DMS114 treated with DMSO at 0.1 percent for 48 hours (cell line): ENCODE results near the gene GID4.
"Not testable (repeated sequence)": the region's sequence is repeated elsewhere in the genome, so short reads cannot be mapped to it uniquely, and the experiment has no call there.

Experiments used
- DNase-seq: peaks from one replicate; lab custom pipeline; 2025; ENCODE audit not compliant: unreplicated experiment; lab: John Stamatoyannopoulos, UW

GID4 gene

GRCh38 chr17:18038861-18039534 is at the start of gene GID4, which contains the start of gene ATPAF2:
Gene GID4, plus strand, starts transcription at chr17:18039408. Its CDS starts 57 bp downstream, at chr17:18039465.
Gene ATPAF2, minus strand, starts transcription at chr17:18039168. Its CDS starts 155 bp downstream, at chr17:18039013.
- peak; percentile 65 for DNase-seq

DNA sequence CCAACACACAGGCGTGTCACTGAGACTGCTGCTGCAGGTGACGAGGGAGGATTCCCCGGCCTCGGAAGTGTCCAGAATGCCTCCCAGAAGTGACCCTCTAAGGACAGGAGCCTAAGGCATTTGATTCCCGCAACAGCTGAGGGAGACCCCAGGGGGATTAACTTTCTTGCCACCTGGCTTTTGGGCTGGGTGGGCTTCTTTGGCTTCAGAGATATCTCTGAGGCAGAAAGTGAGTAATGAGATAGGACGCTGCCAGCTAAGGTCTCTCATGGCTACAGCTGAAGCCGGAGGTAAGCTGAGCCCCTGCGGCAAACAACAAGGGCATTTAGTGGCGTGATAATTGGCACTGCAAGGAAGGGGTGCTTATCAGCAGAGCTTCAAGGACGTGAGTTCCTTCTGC is 49.6 kb upstream of the GID4 start:
- no peak for DNase-seq

DNA sequence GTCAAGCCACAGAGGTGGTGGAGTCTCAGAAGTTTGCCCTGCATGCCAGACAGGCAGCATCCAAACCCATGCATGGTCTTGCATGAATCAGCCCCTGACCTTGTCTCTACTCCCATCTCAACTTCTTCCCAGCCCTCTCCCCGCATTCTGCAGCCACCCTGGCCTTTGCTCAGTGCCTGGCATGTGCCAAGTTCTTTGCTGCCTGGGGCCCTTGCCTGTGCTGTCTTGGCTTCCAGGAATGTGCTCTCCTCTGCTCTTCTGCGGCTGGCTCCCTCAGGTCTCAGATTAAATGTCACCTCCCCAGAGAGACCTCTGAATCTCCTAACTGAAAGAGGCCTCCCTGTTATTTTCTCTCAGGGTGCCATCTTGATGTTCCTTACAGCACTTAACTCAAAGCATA is 48.9 kb upstream of the GID4 start:
- DNase-seq = no peak

DNA sequence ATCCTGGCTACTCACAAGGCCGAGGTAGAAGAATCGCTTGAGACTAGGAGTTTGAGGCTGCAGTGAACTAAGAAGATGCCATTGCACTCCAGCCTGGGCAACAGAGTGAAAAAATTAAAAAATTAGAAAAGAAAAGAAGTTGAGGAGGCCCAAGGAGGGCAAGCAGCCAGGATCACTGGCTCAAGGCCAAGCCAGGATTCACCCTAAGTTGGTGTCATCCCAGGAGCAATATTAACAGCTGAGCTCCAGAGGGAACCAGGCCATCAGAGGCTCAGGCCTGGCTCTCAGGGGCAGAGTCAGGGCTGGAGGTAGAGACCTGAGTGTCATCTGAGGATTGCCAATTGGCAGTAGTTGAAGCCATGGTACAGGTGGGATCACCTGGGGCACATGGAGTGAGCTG is 45.8 kb upstream of the GID4 start:
- no peak for DNase-seq

- no peak for DNase-seq
Observed at GRCh38 chr17:17993852-17994251, 45.4 kb upstream of the GID4 start.

DNA sequence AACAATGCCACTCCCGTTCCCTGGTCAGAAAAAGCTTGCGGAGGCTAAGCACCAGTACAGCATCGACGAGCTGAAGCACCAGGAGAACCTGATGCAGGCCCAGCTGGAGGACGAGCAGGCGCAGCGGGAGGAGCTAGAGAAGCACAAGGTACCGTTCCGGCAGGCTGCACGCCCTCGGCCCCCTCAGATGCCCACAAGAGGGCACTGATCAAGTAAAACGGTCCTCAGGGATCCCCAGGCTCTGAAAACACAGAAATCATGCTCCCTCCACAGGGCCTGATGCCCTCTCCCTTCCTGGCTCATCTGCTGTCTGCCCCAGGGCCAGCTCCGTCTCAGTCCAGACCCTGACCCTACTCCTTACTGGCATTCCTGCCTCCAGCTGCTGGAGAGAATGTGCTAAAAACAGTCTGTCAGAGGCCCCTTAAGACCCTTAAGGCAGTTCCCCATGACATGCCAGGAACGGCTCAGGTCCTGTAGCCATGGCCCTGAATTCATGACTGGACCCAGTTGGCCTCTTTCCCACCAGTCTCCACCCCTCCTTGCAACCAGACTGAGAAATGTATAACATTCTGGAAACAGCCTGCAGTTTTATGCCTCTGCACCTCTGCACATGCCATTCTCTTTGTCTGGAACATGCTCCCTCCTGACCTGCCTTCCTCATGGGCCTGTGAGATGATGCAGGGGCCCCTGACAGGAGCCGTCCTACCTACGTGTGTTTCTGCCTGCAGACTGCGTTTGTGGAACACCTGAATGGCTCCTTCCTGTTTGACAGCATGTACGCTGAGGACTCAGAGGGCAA is 44.7 kb upstream of the GID4 start:
- DNase-seq = no peak

DNA sequence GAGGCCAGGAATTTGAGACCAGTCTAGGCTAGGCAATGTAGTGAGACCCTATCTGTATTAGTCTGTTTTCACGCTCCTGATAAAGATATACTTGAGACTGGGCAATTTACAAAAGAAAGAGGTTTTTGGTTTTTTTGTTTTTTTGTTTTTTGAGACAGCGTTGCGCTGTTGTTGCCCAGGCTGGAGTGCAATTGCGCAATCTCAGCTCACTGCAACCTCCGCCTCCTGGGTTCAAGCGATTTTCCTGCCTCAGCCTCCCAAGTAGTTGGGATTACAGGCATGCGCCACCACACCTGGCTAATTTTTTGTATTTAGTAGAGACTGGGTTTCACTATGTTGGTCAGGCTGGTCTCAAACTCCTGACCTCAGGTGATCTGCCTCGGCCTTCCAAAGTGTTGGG is 43.3 kb upstream of the GID4 start:
- not testable (repeated sequence) for DNase-seq

DNA sequence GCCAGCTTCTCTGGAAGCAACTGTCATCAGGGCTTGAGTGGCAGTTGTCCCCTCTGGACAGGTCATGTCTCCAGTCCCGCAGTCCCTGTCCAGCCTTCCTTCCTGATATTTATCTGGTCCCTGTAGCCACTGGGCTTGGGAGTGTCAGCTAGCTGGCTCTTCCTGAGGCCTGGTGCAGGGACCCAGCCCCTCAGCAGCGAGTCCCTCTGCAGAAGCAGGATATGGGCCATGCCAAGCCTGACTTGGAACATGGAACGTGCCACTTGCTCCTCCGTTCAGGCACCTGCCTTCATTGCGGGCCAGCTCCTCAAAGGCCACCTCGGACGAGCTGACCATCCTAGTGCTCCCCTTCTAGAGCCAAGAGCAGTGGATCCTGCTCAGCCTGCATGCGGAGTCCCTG is 40.3 kb upstream of the GID4 start:
- DNase-seq = no peak

DNA sequence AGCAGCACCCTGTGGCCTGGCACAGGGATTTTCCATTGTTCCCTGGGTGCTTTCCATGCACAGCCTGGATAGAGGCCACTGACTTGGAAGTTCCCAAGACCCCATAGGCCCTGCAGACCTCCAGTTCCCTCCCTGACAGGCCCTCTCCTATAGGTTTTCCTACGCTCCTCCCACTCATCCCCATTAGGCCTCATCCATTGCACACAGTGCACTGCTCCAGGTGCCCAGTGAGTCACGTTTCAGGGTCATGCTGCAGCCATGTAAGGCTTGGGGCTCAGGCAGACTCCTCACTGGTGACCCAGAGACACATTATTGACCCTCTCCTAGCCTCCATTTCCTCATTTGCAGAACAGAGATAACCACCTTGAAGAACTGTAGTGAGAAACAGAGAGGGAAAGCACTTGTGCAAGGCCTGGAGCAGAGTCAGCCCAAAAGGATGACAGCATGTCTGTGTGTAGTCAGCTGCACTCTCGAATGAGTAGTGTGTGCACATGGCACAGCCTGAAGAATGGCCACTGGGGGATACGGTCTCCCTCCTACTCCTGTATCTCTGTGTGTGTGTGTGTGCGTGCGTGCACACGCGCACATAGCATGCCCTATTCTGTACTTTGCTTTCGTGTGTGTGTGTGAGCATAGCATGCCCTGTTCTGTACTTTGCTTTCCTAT is 39.7 kb upstream of the GID4 start:
- no peak for DNase-seq

GRCh38 chr17:18000030-18000408 is 39.2 kb upstream of the GID4 start:
- DNase-seq = no peak

- DNase-seq = no peak
Observed at GRCh38 chr17:18002171-18002570, 37.0 kb upstream of the GID4 start.

DNA sequence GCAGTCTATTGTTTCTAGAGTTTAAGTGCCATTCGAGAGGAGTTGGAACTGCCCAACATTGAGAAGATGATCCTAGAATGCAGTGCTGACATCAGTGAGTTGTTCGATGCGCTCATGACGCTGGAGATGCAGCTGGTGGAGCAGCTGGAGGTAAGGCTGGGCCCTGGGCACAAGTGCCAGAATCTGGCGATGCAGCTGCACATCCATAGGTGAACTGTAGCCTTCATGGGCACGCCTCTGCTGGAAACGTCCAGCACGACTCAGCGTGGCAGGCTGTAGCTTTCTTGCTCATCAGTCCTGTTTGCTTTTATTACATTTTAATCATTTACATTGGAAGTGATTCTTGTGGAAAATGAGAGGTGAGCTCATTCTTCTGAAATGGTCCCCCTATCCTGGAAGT is 34.9 kb upstream of the GID4 start:
- DNase-seq = no peak

- no peak for DNase-seq
Observed at GRCh38 chr17:18004884-18005305, 34.3 kb upstream of the GID4 start.

DNA sequence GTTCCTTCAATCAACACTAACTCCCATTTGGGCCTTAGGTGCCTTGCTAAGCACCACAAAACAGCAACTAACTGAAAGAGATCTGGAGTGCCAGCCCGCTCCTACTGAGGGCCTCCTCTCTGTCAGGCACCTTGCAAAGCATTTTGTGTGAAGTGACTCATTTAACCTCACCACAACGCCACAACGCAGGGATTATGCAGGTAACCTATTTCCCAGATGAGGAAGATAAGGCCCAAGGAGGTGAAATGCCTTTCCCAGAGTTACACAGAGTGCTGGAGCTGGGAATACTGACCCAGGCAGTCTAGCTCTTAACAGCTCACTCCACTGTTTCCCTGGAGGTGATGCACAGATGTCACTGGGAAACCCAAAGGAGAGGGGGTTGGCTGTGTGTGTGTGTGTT is 33.7 kb upstream of the GID4 start:
- DNase-seq = no peak

DNA sequence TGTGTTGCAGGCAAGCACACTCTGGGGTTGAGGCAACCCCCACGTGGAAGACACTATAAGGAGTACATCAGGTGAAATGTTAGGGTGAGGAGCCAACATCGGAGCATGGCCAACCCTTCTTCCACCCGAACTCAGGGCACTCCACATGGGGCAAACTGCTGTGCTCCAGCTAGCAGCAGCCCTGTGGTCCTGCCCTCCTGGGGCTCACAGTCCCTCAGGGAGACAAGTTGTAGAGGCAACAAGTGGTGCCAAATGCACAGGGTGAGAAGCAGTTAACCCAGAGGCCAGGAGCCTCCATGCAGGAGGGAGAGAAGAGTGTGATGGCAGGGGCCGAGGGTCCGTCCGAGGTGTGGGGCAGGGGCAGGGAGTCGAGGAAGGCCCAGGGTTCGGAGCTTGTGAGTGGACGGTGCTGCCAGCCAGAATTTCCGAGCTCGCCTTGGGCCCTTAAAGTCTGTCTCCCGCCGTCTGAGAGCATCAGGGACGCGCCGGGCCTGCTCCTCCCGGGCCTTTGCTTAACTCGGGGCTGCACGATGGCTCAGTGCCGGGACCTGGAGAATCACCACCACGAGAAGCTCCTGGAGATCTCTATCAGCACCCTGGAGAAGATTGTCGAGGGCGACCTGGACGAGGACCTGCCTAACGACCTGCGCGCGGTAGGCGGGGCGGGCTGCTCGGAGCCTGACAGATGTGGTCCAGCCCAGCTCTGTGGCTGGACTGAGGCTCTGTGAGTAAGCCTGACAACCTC is 32.5 kb upstream of the GID4 start:
- no peak for DNase-seq

DNA sequence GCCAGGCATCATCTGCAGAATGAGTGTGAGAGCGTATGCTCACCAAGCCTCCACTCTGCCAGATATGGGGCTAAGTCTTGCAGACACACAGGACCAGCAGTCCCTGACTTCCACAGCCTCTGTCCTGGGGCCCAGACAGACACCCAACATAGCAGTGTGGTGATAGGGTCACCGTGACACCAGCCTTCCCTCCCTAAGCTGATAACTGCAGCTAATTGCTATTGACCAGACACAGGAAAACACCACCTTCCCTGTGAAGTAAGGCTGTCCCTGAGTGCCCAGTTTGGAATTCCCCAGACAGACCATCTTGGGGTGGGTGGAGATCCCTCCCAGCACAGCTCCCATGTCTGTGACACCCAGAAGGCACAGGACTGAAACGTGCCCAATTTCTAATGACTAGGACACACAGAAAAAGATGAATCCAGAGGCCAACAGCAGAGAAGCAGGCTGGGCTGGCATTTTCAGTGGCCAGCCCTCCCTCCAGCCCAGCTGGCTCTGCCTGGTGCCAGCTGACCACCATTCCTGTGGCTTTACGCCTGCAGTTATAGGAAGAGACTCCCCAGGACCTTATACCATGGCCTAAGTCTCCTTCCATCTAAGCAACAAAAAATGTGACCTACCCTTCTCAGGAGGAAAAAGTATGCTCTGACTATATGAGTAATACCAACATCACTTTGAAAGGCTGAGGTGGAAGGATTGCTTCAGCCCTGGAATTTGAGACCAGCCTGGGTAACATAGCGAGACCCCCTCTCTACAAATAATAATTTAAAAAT is 30.5 kb upstream of the GID4 start:
- DNase-seq = no peak

DNA sequence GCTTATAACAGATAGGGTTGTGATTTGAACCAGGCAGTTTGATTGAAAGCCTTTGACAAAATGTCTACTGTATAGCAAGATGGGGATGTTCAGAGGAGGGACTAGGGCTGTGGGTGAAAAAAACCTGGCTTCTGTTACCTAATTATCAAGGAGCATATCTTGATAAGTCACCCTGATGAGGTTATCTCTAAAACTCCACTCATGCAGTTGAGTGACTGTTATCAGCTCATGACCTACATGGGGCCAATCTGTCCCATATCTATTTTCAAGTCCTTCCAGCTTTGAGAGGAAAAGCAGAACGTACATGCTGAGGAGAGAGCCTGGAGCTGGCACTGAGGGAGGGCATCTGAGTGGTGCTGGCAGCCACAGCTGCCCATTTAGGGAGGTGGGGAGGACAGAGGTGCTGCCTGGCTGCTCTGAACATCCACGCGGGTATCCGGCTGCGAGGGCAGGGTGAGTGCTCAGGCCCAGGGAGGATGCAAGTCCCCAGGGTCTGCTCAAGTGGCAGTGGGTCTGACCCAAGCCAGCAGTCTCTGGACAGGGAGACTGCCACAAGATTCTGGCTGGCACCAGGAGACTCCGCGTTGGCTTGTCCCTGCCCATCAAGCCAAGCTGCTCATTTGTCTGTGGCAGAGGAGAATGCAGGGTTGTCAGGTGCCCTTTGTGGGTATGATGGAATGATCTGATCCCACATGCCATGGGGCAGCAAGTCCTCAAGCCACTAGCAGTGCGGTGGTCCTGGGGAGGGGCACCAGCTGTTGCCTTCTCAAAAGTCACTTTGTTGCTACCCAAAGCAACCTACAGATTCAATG is 29.4 kb upstream of the GID4 start:
- no peak for DNase-seq

DNA sequence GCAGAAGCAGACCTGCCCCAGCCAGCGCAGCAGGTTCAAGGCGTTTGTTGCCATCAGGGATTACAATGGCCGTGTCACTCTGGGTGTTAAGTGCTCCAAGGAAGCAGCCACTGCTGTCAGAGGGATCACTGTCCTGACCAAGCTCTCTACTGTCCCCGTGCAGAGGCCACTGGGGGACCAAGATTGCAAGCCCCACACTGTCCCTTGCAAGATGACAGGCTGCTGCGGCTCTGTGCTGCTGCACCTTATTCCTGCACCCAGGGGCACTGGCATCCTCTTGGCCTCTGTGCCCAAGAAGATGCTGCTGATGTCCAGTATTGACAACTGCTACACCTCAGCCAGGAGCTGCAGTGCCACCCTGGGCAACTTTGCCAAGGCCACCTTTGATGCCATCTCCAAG is 27.9 kb upstream of the GID4 start:
- DNase-seq = no peak

DNA sequence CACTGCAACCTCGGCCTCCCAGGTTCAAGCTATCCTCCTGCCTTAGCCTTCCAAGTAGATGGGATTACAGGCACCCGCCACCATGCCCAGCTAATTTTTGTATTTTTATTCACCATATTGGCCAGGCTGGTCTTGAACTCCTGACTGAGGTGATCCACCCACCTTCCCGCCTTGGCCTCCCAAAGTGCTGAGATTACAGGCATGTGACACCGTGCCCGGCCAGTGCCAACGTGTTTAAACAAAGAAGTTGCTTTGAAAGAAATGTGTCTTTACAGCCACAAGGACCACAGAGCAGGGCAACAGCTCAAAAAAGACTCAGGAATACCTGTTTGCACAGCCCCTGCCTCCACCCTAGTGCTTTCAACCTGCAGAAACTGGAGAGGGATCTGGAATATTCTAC is 25.2 kb upstream of the GID4 start:
- DNase-seq = no peak

GRCh38 chr17:18015593-18015992 is 23.6 kb upstream of the GID4 start:
- no peak for DNase-seq
